Astrocyte (in vitro differentiated cells and primary cell): Measurements from ENCODE around the gene OR10A5. TPM values are rescaled to one million over a fixed set of nuclear protein-coding genes. Genes with fewer than 3 reads are reported as not detected.
"Not testable (repeated sequence)": the region's sequence is repeated elsewhere in the genome, so short reads cannot be mapped to it uniquely, and the experiment has no call there.

Experiments
- DNase-seq: peaks from one replicate; pipeline ENCODE4 v3.0.0-alpha.2; 2010; ENCODE audit warnings: low read depth
- FAIRE-seq: peaks from 2 replicates; lab custom pipeline; 2011; peaks lifted over from hg19 to GRCh38; lab: Jason Lieb, UNC
- H2AFZ ChIP-seq: 2 replicates; pipeline ENCODE4 v1.6.0; 2012; ENCODE audit warnings: low read depth, low read length, inconsistent platforms
- H3K27ac ChIP-seq: 2 replicates; pipeline ENCODE4 v1.5.1; 2011; ENCODE audit warnings: low read depth, low read length, inconsistent platforms
- H3K27me3 ChIP-seq: 2 replicates; pipeline ENCODE4 v1.6.0; 2011; ENCODE audit warnings: low read length, inconsistent platforms; ENCODE audit not compliant: insufficient read depth
- H3K36me3 ChIP-seq: 2 replicates; pipeline ENCODE4 v1.5.1; 2011; ENCODE audit warnings: low read length, inconsistent platforms; ENCODE audit not compliant: insufficient read depth
- H3K4me1 ChIP-seq: 2 replicates; pipeline ENCODE4 v1.5.1; 2011; ENCODE audit warnings: low read length, inconsistent platforms; ENCODE audit not compliant: insufficient read depth
- H3K4me2 ChIP-seq: 2 replicates; pipeline ENCODE4 v1.6.0; 2012; ENCODE audit warnings: low read length, inconsistent platforms
- H3K4me3 ChIP-seq: 2 replicates; pipeline ENCODE4 v1.5.1; 2011; ENCODE audit warnings: low read depth, mild to moderate bottlenecking, low read length, inconsistent platforms; ENCODE audit not compliant: insufficient read depth
- H3K79me2 ChIP-seq: 2 replicates; pipeline ENCODE4 v1.6.0; 2012; ENCODE audit warnings: mild to moderate bottlenecking, low read length, inconsistent platforms; ENCODE audit not compliant: insufficient read depth
- H3K9ac ChIP-seq: 2 replicates; pipeline ENCODE4 v1.6.0; 2012; ENCODE audit warnings: mild to moderate bottlenecking, low read length, inconsistent platforms
- H3K9me3 ChIP-seq: 2 replicates; pipeline ENCODE4 v1.5.1; 2012; ENCODE audit warnings: low read depth, mild to moderate bottlenecking, low read length, inconsistent platforms; ENCODE audit not compliant: insufficient read depth
- H4K20me1 ChIP-seq: 2 replicates; pipeline ENCODE4 v1.6.0; 2012; ENCODE audit warnings: low read length, inconsistent platforms; ENCODE audit not compliant: insufficient read depth
- H3K27ac Mint-ChIP-seq: one replicate; pipeline ENCODE4 v1.8.0; 2021; ENCODE audit warnings: mild to moderate bottlenecking, mixed read lengths; ENCODE audit not compliant: unreplicated experiment
- H3K27me3 Mint-ChIP-seq: one replicate; pipeline ENCODE4 v1.8.0; 2021; ENCODE audit warnings: low read depth, mixed read lengths; ENCODE audit not compliant: unreplicated experiment
- H3K36me3 Mint-ChIP-seq: one replicate; pipeline ENCODE4 v1.8.0; 2021; ENCODE audit warnings: low read depth, mixed read lengths; ENCODE audit not compliant: unreplicated experiment
- H3K4me1 Mint-ChIP-seq: one replicate; pipeline ENCODE4 v1.8.0; 2021; ENCODE audit warnings: low read depth, mixed read lengths; ENCODE audit not compliant: unreplicated experiment
- H3K4me3 Mint-ChIP-seq: one replicate; pipeline ENCODE4 v1.8.0; 2021; ENCODE audit warnings: mild to moderate bottlenecking, moderate library complexity, mixed read lengths; ENCODE audit not compliant: unreplicated experiment
- H3K9me3 Mint-ChIP-seq: one replicate; pipeline ENCODE4 v1.8.0; 2021; ENCODE audit warnings: mild to moderate bottlenecking, mixed read lengths; ENCODE audit not compliant: unreplicated experiment
- EZH2 ChIP-seq: IDR thresholded peaks from 2 replicates; pipeline ENCODE4 v1.6.1; 2012; ENCODE audit warnings: mild to moderate bottlenecking, low read length, inconsistent platforms; ENCODE audit not compliant: insufficient read depth
- total RNA-seq: library from RNA; stranded (reverse); gene quantifications from 2 replicates; pipeline ENCODE4 v1.2.1, GENCODE V29; 2021
- TF ChIP-seq, protein P1 (sequence below): IDR thresholded peaks from 2 replicates; pipeline ENCODE4 v1.5.1; 2011; ENCODE audit warnings: low read depth, mild to moderate bottlenecking, inconsistent platforms, low read length, moderate library complexity; ENCODE audit not compliant: insufficient read depth

Gene OR10A5
- total RNA-seq, 1 donor from 2014 or later, result not detected

DNA sequence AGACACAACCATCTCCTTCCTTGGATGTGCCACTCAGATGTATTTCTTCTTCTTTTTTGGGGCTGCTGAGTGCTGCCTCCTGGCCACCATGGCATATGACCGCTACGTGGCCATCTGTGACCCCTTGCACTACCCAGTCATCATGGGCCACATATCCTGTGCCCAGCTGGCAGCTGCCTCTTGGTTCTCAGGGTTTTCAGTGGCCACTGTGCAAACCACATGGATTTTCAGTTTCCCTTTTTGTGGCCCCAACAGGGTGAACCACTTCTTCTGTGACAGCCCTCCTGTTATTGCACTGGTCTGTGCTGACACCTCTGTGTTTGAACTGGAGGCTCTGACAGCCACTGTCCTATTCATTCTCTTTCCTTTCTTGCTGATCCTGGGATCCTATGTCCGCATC lies 31.4 kb downstream of the OR10A5 start:
- Histone ChIP-seq H3K9ac (no peak overlapping the region), H3K4me2 (no peak overlapping the region), H3K27me3 (no peaks in the 10 kb centered on the region), H3K79me2 (no peaks in the 10 kb centered on the region), H2AFZ (no peak overlapping the region), H3K9me3 (peaks cover 3% of the 10 kb centered on the region), H4K20me1 (no peaks in the 10 kb centered on the region), H3K27ac (no peak overlapping the region), H3K4me1 (no peaks in the 10 kb centered on the region), H3K4me3 (no peak overlapping the region), H3K36me3 (no peaks in the 10 kb centered on the region)
- no peaks in the 10 kb centered on the region for H3K4me1 Mint-ChIP-seq
- DNase-seq (no peak), FAIRE-seq (no peak)
- H3K36me3 Mint-ChIP-seq, result no peaks in the 10 kb centered on the region
- H3K9me3 Mint-ChIP-seq, result peaks cover 2% of the 10 kb centered on the region
- TF ChIP-seq, protein P1, sequence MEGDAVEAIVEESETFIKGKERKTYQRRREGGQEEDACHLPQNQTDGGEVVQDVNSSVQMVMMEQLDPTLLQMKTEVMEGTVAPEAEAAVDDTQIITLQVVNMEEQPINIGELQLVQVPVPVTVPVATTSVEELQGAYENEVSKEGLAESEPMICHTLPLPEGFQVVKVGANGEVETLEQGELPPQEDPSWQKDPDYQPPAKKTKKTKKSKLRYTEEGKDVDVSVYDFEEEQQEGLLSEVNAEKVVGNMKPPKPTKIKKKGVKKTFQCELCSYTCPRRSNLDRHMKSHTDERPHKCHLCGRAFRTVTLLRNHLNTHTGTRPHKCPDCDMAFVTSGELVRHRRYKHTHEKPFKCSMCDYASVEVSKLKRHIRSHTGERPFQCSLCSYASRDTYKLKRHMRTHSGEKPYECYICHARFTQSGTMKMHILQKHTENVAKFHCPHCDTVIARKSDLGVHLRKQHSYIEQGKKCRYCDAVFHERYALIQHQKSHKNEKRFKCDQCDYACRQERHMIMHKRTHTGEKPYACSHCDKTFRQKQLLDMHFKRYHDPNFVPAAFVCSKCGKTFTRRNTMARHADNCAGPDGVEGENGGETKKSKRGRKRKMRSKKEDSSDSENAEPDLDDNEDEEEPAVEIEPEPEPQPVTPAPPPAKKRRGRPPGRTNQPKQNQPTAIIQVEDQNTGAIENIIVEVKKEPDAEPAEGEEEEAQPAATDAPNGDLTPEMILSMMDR, result no peak
- TF ChIP-seq EZH2, result no peak
- no peak overlapping the region for H3K4me3 Mint-ChIP-seq
- no peak overlapping the region for H3K27ac Mint-ChIP-seq
- H3K27me3 Mint-ChIP-seq, result no peaks in the 10 kb centered on the region

DNA sequence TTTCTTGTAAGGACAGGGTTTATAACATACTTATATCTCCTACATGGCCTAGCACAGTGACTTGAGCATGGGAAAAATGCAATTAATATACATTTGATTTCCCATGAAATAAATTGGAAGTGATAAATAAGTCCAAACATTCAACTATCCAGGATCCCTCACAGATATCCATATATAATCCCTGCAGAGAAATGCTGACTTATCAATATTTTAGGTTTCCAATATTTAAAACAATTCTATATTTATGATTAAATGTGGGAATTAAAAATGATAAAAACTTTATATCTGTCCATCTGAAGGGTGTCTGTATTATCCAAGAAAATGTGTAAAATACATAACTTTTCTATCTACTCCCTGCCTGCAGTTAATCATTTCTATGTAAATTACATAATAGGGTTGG lies 37.3 kb downstream of the OR10A5 start:
- Histone ChIP-seq H3K9me3 (no peaks in the 10 kb centered on the region), H2AFZ (no peak overlapping the region), H3K4me1 (no peaks in the 10 kb centered on the region), H3K79me2 (no peaks in the 10 kb centered on the region), H3K4me3 (no peak overlapping the region), H4K20me1 (no peaks in the 10 kb centered on the region), H3K9ac (no peak overlapping the region), H3K4me2 (no peak overlapping the region), H3K27ac (no peak overlapping the region), H3K27me3 (no peaks in the 10 kb centered on the region), H3K36me3 (no peaks in the 10 kb centered on the region)
- no peak overlapping the region for H3K27ac Mint-ChIP-seq
- H3K9me3 Mint-ChIP-seq, result no peaks in the 10 kb centered on the region
- DNase-seq (no peak), FAIRE-seq (no peak)
- H3K27me3 Mint-ChIP-seq, result no peaks in the 10 kb centered on the region
- no peaks in the 10 kb centered on the region for H3K4me1 Mint-ChIP-seq
- H3K4me3 Mint-ChIP-seq, result no peak overlapping the region
- H3K36me3 Mint-ChIP-seq, result no peaks in the 10 kb centered on the region
- no peak for TF ChIP-seq EZH2
- TF ChIP-seq, protein P1, result no peak

DNA sequence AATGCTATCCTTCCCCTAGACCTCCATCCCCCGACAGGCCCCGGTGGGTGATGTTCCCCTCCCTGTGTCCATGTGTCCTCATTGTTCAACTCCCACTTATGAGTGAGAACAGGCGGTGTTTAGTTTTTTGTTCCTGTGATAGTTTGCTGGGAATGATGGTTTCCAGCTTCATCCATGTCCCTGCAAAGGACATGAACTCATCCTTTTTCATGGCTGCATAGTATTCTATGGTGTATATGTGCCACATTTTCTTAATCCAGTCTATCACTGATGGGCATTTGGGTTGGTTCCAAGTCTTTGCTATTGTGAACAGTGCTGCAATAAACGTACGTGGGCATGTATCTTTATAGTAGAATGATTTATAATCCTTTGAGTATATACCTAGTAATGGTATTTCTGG lies 42.2 kb downstream of the OR10A5 start:
- H3K9me3 Mint-ChIP-seq, H3K27ac Mint-ChIP-seq, FAIRE-seq, H3K27ac ChIP-seq, H3K9me3 ChIP-seq, H3K27me3 ChIP-seq, H3K4me2 ChIP-seq, H3K9ac ChIP-seq, DNase-seq, H3K4me1 Mint-ChIP-seq, H3K4me3 ChIP-seq, H3K4me1 ChIP-seq, H3K79me2 ChIP-seq, H3K4me3 Mint-ChIP-seq, H3K36me3 Mint-ChIP-seq, H3K36me3 ChIP-seq, H2AFZ ChIP-seq, H3K27me3 Mint-ChIP-seq, H4K20me1 ChIP-seq: not testable (repeated sequence)
